ENCODE data around the gene ALK. TPM values are rescaled to one million over a fixed set of nuclear protein-coding genes. Genes with fewer than 3 reads are reported as not detected.

Gene ALK
- polyA plus RNA-seq, 2 of the 4 experiments (the other 2 are of a cell fraction): not detected

DNA sequence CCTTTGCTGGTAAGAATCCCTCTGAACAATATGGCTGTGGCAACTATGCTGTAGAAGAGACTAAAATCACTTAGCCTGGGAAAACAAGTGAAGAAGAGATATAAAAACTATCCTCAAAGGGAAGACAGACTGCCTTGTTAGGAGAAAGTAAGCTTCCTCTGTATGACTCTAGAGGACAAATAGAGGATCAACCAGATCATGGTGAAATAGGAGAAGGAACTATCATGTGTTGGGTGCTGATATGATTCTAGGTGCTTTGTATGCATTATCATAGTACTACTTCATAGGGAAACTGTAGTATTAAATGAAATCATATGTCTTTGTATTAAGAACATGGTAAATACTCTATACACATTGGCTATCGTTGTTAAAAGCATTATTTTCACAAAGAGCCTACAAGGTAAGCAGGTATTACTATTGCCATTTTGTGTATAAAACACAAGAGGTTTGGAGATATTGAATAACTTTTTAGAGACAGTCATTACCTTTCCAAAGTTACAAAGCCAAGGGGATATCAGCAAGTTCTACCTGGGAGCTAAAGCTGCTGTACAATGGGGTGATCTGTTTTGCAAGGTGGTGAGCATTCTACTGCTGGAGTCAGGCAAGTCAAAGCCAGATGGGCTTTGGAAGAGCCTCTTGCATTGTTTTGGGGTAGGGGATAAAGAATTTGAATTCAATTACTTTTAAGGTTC is 402.6 kb downstream of the ALK start (continued):
- no peak for TF ChIP-seq FOXS1 (CRISPR knock-in tag; IDR thresholded peaks at IDR 0.05)
- TF ChIP-seq, protein P1, sequence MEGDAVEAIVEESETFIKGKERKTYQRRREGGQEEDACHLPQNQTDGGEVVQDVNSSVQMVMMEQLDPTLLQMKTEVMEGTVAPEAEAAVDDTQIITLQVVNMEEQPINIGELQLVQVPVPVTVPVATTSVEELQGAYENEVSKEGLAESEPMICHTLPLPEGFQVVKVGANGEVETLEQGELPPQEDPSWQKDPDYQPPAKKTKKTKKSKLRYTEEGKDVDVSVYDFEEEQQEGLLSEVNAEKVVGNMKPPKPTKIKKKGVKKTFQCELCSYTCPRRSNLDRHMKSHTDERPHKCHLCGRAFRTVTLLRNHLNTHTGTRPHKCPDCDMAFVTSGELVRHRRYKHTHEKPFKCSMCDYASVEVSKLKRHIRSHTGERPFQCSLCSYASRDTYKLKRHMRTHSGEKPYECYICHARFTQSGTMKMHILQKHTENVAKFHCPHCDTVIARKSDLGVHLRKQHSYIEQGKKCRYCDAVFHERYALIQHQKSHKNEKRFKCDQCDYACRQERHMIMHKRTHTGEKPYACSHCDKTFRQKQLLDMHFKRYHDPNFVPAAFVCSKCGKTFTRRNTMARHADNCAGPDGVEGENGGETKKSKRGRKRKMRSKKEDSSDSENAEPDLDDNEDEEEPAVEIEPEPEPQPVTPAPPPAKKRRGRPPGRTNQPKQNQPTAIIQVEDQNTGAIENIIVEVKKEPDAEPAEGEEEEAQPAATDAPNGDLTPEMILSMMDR (IDR thresholded peaks at IDR 0.05): no peak
- no peak for TF ChIP-seq CBX8 (IDR thresholded peaks at IDR 0.05)

DNA sequence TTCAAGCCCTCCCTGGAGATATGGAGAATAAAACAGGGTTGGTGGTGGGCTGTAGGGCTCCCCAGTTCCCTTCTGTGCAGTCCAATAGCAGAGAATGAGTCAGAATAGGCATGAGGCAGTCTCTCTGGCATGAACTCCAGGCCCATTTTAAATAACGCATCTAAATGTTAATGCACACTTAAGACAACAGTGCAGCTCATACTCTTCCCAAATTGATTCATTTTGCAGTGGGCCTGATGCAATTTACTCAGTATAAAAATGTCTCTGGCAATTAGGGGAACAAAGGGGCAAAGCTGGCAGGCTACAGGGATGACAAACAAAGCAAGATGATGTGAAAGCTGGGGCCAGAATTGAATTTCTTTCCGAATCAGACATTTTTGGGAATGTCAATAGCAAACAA is 403.4 kb downstream of the ALK start:
- Histone ChIP-seq H3K4me2 (no peak overlapping the region), H3K4me1 (peaks cover 5% of the 10 kb centered on the region; the same call in 2 of the 3 replicates), H3K4me3 (no peak overlapping the region), H3K27ac (no peak overlapping the region), H3K9me3 (no peaks in the 10 kb centered on the region)
- 33% methylated on average over 2 of the region's 2 CpGs for WGBS (ENCODE audit: missing lambda C conversion rate)
- ChIA-PET CTCF (interaction anchor here (1.0 kb wide), 1 partner anchor 13 kb away, joined by 3 read pairs; no protein-coding TSS in a partner anchor), POLR2A (no interaction called here)
- ATAC-seq: no peak
- no peak for DNase-seq (ENCODE audit: low read depth in 1 of 2, low spot score in 1 of 2)
- TF ChIP-seq BHLHE40 (IDR thresholded peaks at IDR 0.05; ENCODE audit: low read depth, low read length) (no peak), MAZ (IDR thresholded peaks at IDR 0.05; ENCODE audit: borderline replicate concordance, low read depth, low read length) (no peak), RCOR1 (IDR thresholded peaks at IDR 0.05; ENCODE audit: low read depth, low read length) (no peak), CHD2 (IDR thresholded peaks at IDR 0.05; ENCODE audit: low read length, partially characterized antibody) (no peak), CEBPB (IDR thresholded peaks at IDR 0.05) (no peak), EP300 (IDR thresholded peaks at IDR 0.05) (no peak), CBX2 (IDR thresholded peaks at IDR 0.05; ENCODE audit: borderline replicate concordance, low read depth) (no peak), JUN (IDR thresholded peaks at IDR 0.05) (no peak), HOXA7 (CRISPR knock-in tag; IDR thresholded peaks at IDR 0.05) (no peak), GATA3 (IDR thresholded peaks at IDR 0.05; ENCODE audit: borderline replicate concordance) (no peak), TFCP2L1 (CRISPR knock-in tag; IDR thresholded peaks at IDR 0.05) (no peak), PHF8 (IDR thresholded peaks at IDR 0.05; ENCODE audit: borderline replicate concordance, low read depth) (no peak), MYC (IDR thresholded peaks at IDR 0.05; ENCODE audit: borderline replicate concordance, low read length) (no peak)
- TF ChIP-seq, protein P2, sequence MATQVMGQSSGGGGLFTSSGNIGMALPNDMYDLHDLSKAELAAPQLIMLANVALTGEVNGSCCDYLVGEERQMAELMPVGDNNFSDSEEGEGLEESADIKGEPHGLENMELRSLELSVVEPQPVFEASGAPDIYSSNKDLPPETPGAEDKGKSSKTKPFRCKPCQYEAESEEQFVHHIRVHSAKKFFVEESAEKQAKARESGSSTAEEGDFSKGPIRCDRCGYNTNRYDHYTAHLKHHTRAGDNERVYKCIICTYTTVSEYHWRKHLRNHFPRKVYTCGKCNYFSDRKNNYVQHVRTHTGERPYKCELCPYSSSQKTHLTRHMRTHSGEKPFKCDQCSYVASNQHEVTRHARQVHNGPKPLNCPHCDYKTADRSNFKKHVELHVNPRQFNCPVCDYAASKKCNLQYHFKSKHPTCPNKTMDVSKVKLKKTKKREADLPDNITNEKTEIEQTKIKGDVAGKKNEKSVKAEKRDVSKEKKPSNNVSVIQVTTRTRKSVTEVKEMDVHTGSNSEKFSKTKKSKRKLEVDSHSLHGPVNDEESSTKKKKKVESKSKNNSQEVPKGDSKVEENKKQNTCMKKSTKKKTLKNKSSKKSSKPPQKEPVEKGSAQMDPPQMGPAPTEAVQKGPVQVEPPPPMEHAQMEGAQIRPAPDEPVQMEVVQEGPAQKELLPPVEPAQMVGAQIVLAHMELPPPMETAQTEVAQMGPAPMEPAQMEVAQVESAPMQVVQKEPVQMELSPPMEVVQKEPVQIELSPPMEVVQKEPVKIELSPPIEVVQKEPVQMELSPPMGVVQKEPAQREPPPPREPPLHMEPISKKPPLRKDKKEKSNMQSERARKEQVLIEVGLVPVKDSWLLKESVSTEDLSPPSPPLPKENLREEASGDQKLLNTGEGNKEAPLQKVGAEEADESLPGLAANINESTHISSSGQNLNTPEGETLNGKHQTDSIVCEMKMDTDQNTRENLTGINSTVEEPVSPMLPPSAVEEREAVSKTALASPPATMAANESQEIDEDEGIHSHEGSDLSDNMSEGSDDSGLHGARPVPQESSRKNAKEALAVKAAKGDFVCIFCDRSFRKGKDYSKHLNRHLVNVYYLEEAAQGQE (IDR thresholded peaks at IDR 0.05): no peak
- TF ChIP-seq, protein P3, sequence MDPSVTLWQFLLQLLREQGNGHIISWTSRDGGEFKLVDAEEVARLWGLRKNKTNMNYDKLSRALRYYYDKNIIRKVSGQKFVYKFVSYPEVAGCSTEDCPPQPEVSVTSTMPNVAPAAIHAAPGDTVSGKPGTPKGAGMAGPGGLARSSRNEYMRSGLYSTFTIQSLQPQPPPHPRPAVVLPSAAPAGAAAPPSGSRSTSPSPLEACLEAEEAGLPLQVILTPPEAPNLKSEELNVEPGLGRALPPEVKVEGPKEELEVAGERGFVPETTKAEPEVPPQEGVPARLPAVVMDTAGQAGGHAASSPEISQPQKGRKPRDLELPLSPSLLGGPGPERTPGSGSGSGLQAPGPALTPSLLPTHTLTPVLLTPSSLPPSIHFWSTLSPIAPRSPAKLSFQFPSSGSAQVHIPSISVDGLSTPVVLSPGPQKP (IDR thresholded peaks at IDR 0.05; ENCODE audit: low read depth, low read length): no peak
- TF ChIP-seq, protein P4, sequence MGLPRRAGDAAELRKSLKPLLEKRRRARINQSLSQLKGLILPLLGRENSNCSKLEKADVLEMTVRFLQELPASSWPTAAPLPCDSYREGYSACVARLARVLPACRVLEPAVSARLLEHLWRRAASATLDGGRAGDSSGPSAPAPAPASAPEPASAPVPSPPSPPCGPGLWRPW (IDR thresholded peaks at IDR 0.05): no peak
- TF ChIP-seq, protein P5, sequence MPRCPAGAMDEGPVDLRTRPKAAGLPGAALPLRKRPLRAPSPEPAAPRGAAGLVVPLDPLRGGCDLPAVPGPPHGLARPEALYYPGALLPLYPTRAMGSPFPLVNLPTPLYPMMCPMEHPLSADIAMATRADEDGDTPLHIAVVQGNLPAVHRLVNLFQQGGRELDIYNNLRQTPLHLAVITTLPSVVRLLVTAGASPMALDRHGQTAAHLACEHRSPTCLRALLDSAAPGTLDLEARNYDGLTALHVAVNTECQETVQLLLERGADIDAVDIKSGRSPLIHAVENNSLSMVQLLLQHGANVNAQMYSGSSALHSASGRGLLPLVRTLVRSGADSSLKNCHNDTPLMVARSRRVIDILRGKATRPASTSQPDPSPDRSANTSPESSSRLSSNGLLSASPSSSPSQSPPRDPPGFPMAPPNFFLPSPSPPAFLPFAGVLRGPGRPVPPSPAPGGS (IDR thresholded peaks at IDR 0.05): no peak
- no peak for FAIRE-seq

Measured in A549 (cell line).